Gastroesophageal sphincter (tissue), 4 donors: ENCODE measurements around the gene HMOX1. TPM values are rescaled to one million over a fixed set of nuclear protein-coding genes. Genes with fewer than 3 reads are reported as not detected.
A peak's percentile ranks its signal among the peaks of the same experiment; 100 is the strongest.

Source experiments
- ATAC-seq: fragments of 150-250 bp; one replicate; pipeline ENCODE4 v1.9.1; 2016; ENCODE audit warnings: mild to moderate bottlenecking, moderate library complexity
- H3K27ac ChIP-seq, 4 donors: fragments of 200-600 bp; sonication (generic) in 3 of 4; 1 replicate in 3 of 4; 2 replicates in 1 of 4; pipeline ENCODE4 v1.5.1; 2016 to 2019
- H3K27me3 ChIP-seq: fragments of 200-600 bp; sonication (generic); one replicate; pipeline ENCODE4 v1.5.1; 2019
- H3K36me3 ChIP-seq, 2 donors: fragments of 200-600 bp; sonication (generic); one replicate each; pipeline ENCODE4 v1.5.1; 2019; ENCODE audit warnings: control low read depth in 1 of 2
- H3K4me1 ChIP-seq, 3 donors: fragments of 200-600 bp; sonication (generic); 1 replicate in 2 of 3; 2 replicates in 1 of 3; pipeline ENCODE4 v1.5.1; 2016 to 2019; ENCODE audit warnings: control low read depth in 2 of 3
- H3K4me3 ChIP-seq, 2 donors: fragments of 200-600 bp; sonication (generic); one replicate each; pipeline ENCODE4 v1.5.1; 2019; ENCODE audit warnings: mild to moderate bottlenecking in 1 of 2, moderate library complexity in 1 of 2
- H3K9me3 ChIP-seq, 3 donors: fragments of 200-600 bp; sonication (generic); one replicate each; pipeline ENCODE4 v1.5.1; 2017 to 2019; ENCODE audit warnings: control low read depth in 2 of 3
- CTCF ChIP-seq, 4 experiments: fragments of 200-600 bp in 2 of 4; fragments of 450-650 bp in 2 of 4; sonication (generic) in 1 of 4; IDR thresholded peaks; one replicate each; pipeline ENCODE4 v1.5.1; 2017 to 2019; ENCODE audit warnings: antibody characterized with exemption in 4 of 4, mild to moderate bottlenecking in 2 of 4, moderate library complexity in 2 of 4
- EP300 ChIP-seq: sonication (generic); formaldehyde crosslinking; IDR thresholded peaks from one replicate; pipeline ENCODE4 v1.6.1; 2017; ENCODE audit warnings: antibody characterized with exemption, mild to moderate bottlenecking
- POLR2A ChIP-seq, 2 donors: fragments of 450-650 bp; IDR thresholded peaks; one replicate each; pipeline ENCODE4 v1.6.1; 2017; ENCODE audit warnings: antibody characterized with exemption in 2 of 2, mild to moderate bottlenecking in 2 of 2, moderate library complexity in 1 of 2
- POLR2AphosphoS5 ChIP-seq: sonication (generic); formaldehyde crosslinking; IDR thresholded peaks from one replicate; pipeline ENCODE4 v1.6.1; 2017; ENCODE audit warnings: antibody characterized with exemption
- WGBS, 2 donors: methylation state at CpG; one replicate each; pipeline ENCODE4 v1.1.5; 2018; ENCODE audit warnings: low coverage in 1 of 2; 5-methylcytosine and 5-hydroxymethylcytosine counted together
- total RNA-seq, 4 donors: library from RNA; depleted of rRNA; stranded (reverse); fragments of >200 nt; gene quantifications; one replicate each; pipeline ENCODE4 v1.1.0, GENCODE V29; 2016

HMOX1 gene
- total RNA-seq, 4 donors from 2014 or later, result 3.0 to 317 (median 12.7) TPM

GRCh38 chr22:35407362-35407761 lies 26.5 kb downstream of the HMOX1 start:
- Histone ChIP-seq H3K36me3 (peaks cover 0 to 99% of the 10 kb centered on the region in 2 donors), H3K9me3 (no peaks in the 10 kb centered on the region), H3K27me3 (no peaks in the 10 kb centered on the region), H3K4me1 (peaks cover 0 to 4% (median 0%) of the 10 kb centered on the region in 3 donors), H3K4me3 (no peak overlapping the region), H3K27ac (no peak overlapping the region)
- TF ChIP-seq EP300 (no peak), CTCF (IDR thresholded peaks at IDR 0.05) (no peak), POLR2A (IDR thresholded peaks at IDR 0.05) (no peak), POLR2AphosphoS5 (no peak)
- WGBS, 2 donors, result 61 to 66% methylated on average over 5 to 7 of the region's 7 CpGs
- no peak for ATAC-seq

DNA sequence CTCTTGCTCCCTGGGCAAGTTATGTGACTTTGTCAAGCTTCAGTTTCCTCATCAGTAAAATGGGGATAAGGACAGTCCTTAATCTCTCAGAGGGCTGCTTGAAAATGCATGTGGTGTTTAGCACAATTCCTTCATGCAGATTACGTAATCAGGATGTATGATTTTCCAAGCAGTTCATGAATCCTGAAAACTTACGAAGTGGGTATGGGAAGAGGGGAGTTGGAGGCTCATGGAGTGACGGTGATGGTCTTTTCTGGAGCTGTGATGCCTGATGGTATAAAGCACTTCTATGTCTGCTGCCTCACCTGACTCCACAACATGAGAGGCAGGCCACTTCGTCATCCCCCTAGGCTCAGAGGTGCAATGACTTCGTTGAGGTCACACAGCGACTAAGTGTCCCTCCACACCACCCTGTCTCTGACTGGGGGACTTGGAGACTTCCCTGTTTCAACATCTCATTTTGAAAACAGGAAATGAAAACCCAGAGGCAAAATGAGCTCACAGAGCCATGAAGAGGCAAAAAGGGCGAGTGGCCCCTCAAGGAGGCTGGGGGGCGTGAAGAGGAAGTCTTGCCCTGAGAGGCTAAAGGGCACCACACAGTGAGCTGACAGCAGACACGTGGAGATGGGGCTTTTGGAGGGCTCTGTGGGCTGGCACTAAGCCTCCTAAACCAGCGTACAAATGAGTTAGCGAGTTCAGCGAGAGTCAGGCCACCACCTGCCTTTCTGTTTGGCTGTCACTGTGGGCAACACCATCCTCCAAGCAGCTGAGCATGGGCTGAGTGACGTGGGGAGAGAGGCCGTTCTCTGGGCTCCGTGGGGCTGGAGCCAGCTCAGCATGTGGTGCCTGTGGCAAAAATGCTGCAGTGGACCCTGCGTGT lies 29.1 kb downstream of the HMOX1 start:
- peaks cover 0 to 100% of the 10 kb centered on the region in 2 donors for H3K36me3 ChIP-seq
- no peak overlapping the region for H3K27ac ChIP-seq
- WGBS, 2 donors, result 73 to 88% methylated on average over 7 to 12 of the region's 16 CpGs

DNA sequence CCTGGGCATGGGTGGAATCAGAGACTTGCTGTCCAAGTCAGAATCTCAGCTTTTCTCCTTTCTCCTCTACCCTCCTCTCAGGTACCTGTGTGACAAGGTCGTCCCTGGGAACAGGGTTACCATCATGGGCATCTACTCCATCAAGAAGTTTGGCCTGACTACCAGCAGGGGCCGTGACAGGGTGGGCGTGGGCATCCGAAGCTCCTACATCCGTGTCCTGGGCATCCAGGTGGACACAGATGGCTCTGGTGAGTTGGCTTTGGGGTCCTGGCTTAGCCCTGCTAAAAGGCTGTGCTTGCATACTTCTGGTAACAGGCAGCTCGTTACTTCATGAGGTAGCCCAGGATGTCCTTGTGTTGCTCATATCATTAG lies 29.8 kb downstream of the HMOX1 start:
- no peaks in the 10 kb centered on the region for H3K9me3 ChIP-seq
- ATAC-seq, result no peak
- WGBS, 2 donors, result 100% methylated on average over 2 of the region's 6 CpGs; no CpG with 5 or more reads in 1 of the 2 donors
- H3K36me3 ChIP-seq, result peaks cover 0 to 100% of the 10 kb centered on the region in 2 donors
- TF ChIP-seq EP300, result no peak
- no peak for TF ChIP-seq POLR2A (IDR thresholded peaks at IDR 0.05)
- TF ChIP-seq CTCF (IDR thresholded peaks at IDR 0.05), result no peak
- no peak for TF ChIP-seq POLR2AphosphoS5
- no peaks in the 10 kb centered on the region for H3K27me3 ChIP-seq
- H3K4me3 ChIP-seq, result no peak overlapping the region
- no peak overlapping the region for H3K27ac ChIP-seq
- H3K4me1 ChIP-seq, result no peaks in the 10 kb centered on the region

More for the DNA sequence above, 29.1 kb downstream of the HMOX1 start:
- H3K4me1 ChIP-seq, result no peaks in the 10 kb centered on the region
- H3K4me3 ChIP-seq, result no peak overlapping the region
- no peak for TF ChIP-seq POLR2AphosphoS5
- no peak for TF ChIP-seq POLR2A (IDR thresholded peaks at IDR 0.05)
- no peak for TF ChIP-seq CTCF (IDR thresholded peaks at IDR 0.05)
- TF ChIP-seq EP300, result no peak
- H3K9me3 ChIP-seq, result no peaks in the 10 kb centered on the region
- H3K27me3 ChIP-seq, result no peaks in the 10 kb centered on the region
- ATAC-seq, result peak; percentile 53

DNA sequence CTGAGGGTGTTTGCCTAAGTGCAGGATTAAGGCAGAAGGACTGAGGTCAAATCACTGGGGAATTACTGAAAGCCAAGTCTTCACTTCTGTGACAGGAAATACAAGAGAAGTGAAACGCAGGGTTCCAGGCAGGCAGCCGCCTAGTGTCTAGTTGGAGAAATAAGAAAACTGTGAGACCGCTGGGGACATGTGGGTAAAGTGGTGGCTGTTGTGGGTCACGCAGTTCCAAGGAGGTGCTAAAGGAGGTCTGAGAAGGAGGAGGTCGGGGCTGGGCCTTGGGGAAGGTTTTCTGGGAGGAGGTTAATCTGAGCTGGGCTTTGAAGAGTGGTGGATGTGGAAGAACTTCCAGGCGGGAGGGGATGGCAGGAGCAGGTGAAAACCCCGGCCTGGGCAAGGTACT lies 30.2 kb downstream of the HMOX1 start:
- no peak overlapping the region for H3K4me3 ChIP-seq
- ATAC-seq, result no peak
- no peaks in the 10 kb centered on the region for H3K27me3 ChIP-seq
- no peaks in the 10 kb centered on the region for H3K4me1 ChIP-seq
- WGBS, 2 donors, result 64 to 85% methylated on average over 7 of the region's 7 CpGs
- peaks cover 0 to 100% of the 10 kb centered on the region in 2 donors for H3K36me3 ChIP-seq
- peak in 1 of 4 experiments; percentile 16 for TF ChIP-seq CTCF (IDR thresholded peaks at IDR 0.05)
- no peak for TF ChIP-seq POLR2A (IDR thresholded peaks at IDR 0.05)
- H3K9me3 ChIP-seq, result no peaks in the 10 kb centered on the region
- no peak overlapping the region for H3K27ac ChIP-seq

DNA sequence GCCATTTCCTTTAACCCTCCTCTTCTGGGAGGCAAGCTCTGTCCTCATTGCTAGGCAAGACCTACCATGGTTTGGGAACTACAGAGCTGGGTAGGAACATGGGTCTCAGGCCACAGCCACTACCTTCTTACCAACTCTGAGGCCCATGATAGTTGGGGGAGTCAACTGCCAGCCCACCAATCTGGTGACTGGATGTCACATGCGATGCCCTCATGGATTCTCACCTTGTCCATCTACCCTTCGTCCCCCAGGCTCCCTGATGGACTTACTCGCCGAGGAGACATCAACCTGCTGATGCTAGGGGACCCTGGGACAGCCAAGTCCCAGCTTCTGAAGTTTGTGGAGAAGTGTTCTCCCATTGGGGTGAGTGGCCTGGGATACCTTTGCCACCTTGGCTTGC lies 32.7 kb downstream of the HMOX1 start:
- Histone ChIP-seq H3K4me3 (no peak overlapping the region), H3K36me3 (peaks cover 0 to 100% of the 10 kb centered on the region in 2 donors), H3K27me3 (no peaks in the 10 kb centered on the region), H3K4me1 (no peaks in the 10 kb centered on the region), H3K9me3 (no peaks in the 10 kb centered on the region), H3K27ac (no peak overlapping the region)
- no peak for ATAC-seq
- no peak for TF ChIP-seq POLR2AphosphoS5
- no peak for TF ChIP-seq EP300
- TF ChIP-seq CTCF (IDR thresholded peaks at IDR 0.05), result no peak
- WGBS, 2 donors, result no CpG with 5 or more reads among the region's 4 CpGs
